Thymus (tissue), 11 donors: ENCODE measurements around the gene KAZN. TPM values are rescaled to one million over a fixed set of nuclear protein-coding genes. Genes with fewer than 3 reads are reported as not detected.

Experiments used
- DNase-seq, 9 donors: peaks; one replicate each; pipeline ENCODE4 v3.0.0-alpha.2; 2013; ENCODE audit warnings: low spot score in 9 of 9, low read depth in 6 of 9, missing footprints in 1 of 9
- H3K27ac ChIP-seq, 2 donors: one replicate each; pipeline ENCODE4 v1.5.1; 2013; ENCODE audit warnings: control low read depth in 1 of 2, low read depth in 1 of 2, low read length in 1 of 2, mild to moderate bottlenecking in 1 of 2, moderate library complexity in 1 of 2
- H3K27me3 ChIP-seq, 2 donors: one replicate each; pipeline ENCODE4 v1.5.1; 2013; ENCODE audit warnings: low read length in 1 of 2; ENCODE audit not compliant: control insufficient read depth in 2 of 2, insufficient read depth in 1 of 2
- H3K36me3 ChIP-seq, 2 donors: one replicate each; pipeline ENCODE4 v1.5.1; 2013; ENCODE audit warnings: low read length in 1 of 2, mild to moderate bottlenecking in 1 of 2, moderate library complexity in 1 of 2; ENCODE audit not compliant: control insufficient read depth in 2 of 2, insufficient read depth in 2 of 2
- H3K4me1 ChIP-seq, 2 donors: one replicate each; pipeline ENCODE4 v1.5.1; 2013; ENCODE audit warnings: low read length in 2 of 2; ENCODE audit not compliant: control insufficient read depth in 2 of 2, insufficient read depth in 2 of 2
- H3K4me3 ChIP-seq, 2 donors: one replicate each; pipeline ENCODE4 v1.5.1; 2013; ENCODE audit warnings: low read length in 2 of 2, control low read depth in 1 of 2, mild to moderate bottlenecking in 1 of 2
- H3K9me3 ChIP-seq, 2 donors: one replicate each; pipeline ENCODE4 v1.5.1; 2013; ENCODE audit warnings: low read length in 1 of 2, mild to moderate bottlenecking in 1 of 2; ENCODE audit not compliant: control insufficient read depth in 2 of 2, insufficient read depth in 1 of 2
- WGBS: extraction: QIAGEN DNeasy Blood & Tissue Kit; methylation state at CpG from one replicate; pipeline ENCODE4 v1.1.7; 2013; 5-methylcytosine and 5-hydroxymethylcytosine counted together
- polyA plus RNA-seq: library from polyadenylated mRNA; stranded (reverse); fragments of 200-250 nt; gene quantifications from one replicate; pipeline ENCODE4 v1.2.3, GENCODE V29; 2013
- total RNA-seq: library from RNA; stranded (reverse); fragments of 120-200 nt; gene quantifications from one replicate; pipeline ENCODE4 v1.2.4, GENCODE V29; 2013
- donor health status: healthy.

The KAZN gene
- total and polyA plus RNA-seq, 2 donors, result 1.3 to 5.7 TPM

GRCh38 chr1:14627608-14628489 lies 29.4 kb downstream of the KAZN start:
- Histone ChIP-seq H3K36me3 (no peaks in the 10 kb centered on the region), H3K27ac (no peak overlapping the region), H3K4me3 (no peak overlapping the region), H3K9me3 (no peaks in the 10 kb centered on the region), H3K4me1 (peaks cover 0 to 14% of the 10 kb centered on the region in 2 donors), H3K27me3 (no peaks in the 10 kb centered on the region)
- WGBS, result 92% methylated on average over 17 of the region's 17 CpGs
- DNase-seq, result peak in 1 of 9 donors; percentile 8

GRCh38 chr1:14629363-14630014 lies 31.0 kb downstream of the KAZN start:
- WGBS, result 97% methylated on average over 16 of the region's 16 CpGs
- H3K27ac ChIP-seq, result no peak overlapping the region
- H3K9me3 ChIP-seq, result no peaks in the 10 kb centered on the region
- peaks cover 0 to 14% of the 10 kb centered on the region in 2 donors for H3K4me1 ChIP-seq
- H3K4me3 ChIP-seq, result no peak overlapping the region
- H3K27me3 ChIP-seq, result no peaks in the 10 kb centered on the region
- no peaks in the 10 kb centered on the region for H3K36me3 ChIP-seq
- no peak for DNase-seq

- 96% methylated on average over 5 of the region's 5 CpGs for WGBS
- no peak for DNase-seq
- Histone ChIP-seq H3K36me3 (no peaks in the 10 kb centered on the region), H3K4me1 (peaks cover 0 to 14% of the 10 kb centered on the region in 2 donors), H3K27me3 (no peaks in the 10 kb centered on the region), H3K4me3 (no peak overlapping the region), H3K27ac (no peak overlapping the region), H3K9me3 (no peaks in the 10 kb centered on the region)
Measured at GRCh38 chr1:14630986-14631385, 32.5 kb downstream of the KAZN start.

GRCh38 chr1:14631421-14631820 lies 32.9 kb downstream of the KAZN start:
- no peaks in the 10 kb centered on the region for H3K27me3 ChIP-seq
- peaks cover 0 to 14% of the 10 kb centered on the region in 2 donors for H3K4me1 ChIP-seq
- H3K27ac ChIP-seq, result no peak overlapping the region
- WGBS, result 95% methylated on average over 10 of the region's 10 CpGs
- H3K36me3 ChIP-seq, result no peaks in the 10 kb centered on the region
- H3K4me3 ChIP-seq, result no peak overlapping the region
- no peaks in the 10 kb centered on the region for H3K9me3 ChIP-seq
- no peak for DNase-seq

GRCh38 chr1:14634486-14634885 lies 36.0 kb downstream of the KAZN start:
- H3K4me3 ChIP-seq, result no peak overlapping the region
- H3K27me3 ChIP-seq, result no peaks in the 10 kb centered on the region
- H3K27ac ChIP-seq, result no peak overlapping the region
- H3K4me1 ChIP-seq, result no peaks in the 10 kb centered on the region
- no peak for DNase-seq
- no peaks in the 10 kb centered on the region for H3K36me3 ChIP-seq
- no peaks in the 10 kb centered on the region for H3K9me3 ChIP-seq
- 36% methylated on average over 5 of the region's 5 CpGs for WGBS

- 98% methylated on average over 9 of the region's 9 CpGs for WGBS
- no peaks in the 10 kb centered on the region for H3K36me3 ChIP-seq
- H3K4me1 ChIP-seq, result no peaks in the 10 kb centered on the region
- no peak overlapping the region for H3K4me3 ChIP-seq
- H3K27ac ChIP-seq, result no peak overlapping the region
- H3K9me3 ChIP-seq, result no peaks in the 10 kb centered on the region
- no peak for DNase-seq
- no peaks in the 10 kb centered on the region for H3K27me3 ChIP-seq
Measured at GRCh38 chr1:14635421-14635820, 36.9 kb downstream of the KAZN start.

GRCh38 chr1:14636897-14637632 lies 38.6 kb downstream of the KAZN start:
- H3K4me1 ChIP-seq, result no peaks in the 10 kb centered on the region
- 88% methylated on average over 9 of the region's 9 CpGs for WGBS
- no peak overlapping the region for H3K4me3 ChIP-seq
- DNase-seq, result no peak
- no peaks in the 10 kb centered on the region for H3K9me3 ChIP-seq
- no peaks in the 10 kb centered on the region for H3K36me3 ChIP-seq
- no peaks in the 10 kb centered on the region for H3K27me3 ChIP-seq
- H3K27ac ChIP-seq, result no peak overlapping the region

GRCh38 chr1:14639291-14640050 lies 41.0 kb downstream of the KAZN start:
- Histone ChIP-seq H3K4me1 (no peaks in the 10 kb centered on the region), H3K36me3 (no peaks in the 10 kb centered on the region), H3K27ac (no peak overlapping the region), H3K9me3 (no peaks in the 10 kb centered on the region), H3K4me3 (no peak overlapping the region), H3K27me3 (no peaks in the 10 kb centered on the region)
- no peak for DNase-seq
- 96% methylated on average over 15 of the region's 15 CpGs for WGBS
